ENCODE measurements around the gene CERCAM.
A peak's percentile ranks its signal among the peaks of the same experiment; 100 is the strongest.

The CERCAM gene

GRCh38 chr9:128456613-128457061 is 36.0 kb downstream of the CERCAM start:
- DNase-seq (ENCODE audit: low spot score): peak; percentile 80

DNA sequence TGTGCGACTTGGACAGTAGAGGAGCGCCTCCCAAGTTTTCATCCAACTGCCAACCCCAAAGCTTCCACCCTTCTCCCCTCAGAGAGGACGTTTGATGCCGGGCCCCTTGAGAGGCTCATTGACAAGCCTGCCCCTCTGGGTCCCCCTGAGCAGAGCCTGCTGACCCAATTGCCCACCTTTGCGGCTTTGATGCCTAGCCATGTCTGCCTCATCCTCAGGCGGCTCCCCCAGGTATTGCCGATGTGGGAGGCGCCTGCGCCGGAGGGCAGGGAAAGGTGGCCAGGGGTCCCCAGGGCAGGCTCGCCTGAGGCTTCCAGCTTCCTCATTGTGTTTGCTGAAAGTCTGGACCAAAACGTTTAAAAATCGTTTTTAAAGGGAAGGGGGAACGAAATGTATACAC is 36.5 kb downstream of the CERCAM start:
- no peak for DNase-seq (ENCODE audit: low spot score)

DNA sequence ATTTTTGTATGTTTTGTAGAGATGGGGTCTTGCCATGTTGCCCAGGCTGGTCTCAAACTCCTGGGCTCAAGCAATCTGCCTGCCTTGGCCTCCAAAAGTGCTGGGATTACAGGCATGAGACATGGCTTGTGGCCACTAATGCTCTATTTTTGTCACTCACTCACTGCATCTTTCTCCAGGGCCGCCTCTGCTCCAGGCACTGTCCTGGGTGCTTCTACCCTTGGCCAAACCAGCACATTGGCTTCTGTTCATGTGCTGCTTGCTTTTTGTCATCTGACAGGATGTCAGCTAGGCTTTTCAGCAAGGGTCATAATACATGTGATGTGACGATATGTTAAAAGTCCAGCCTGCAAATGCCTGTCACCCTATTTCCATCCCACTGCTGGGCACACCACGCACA is 38.4 kb downstream of the CERCAM start:
- no peak for DNase-seq (ENCODE audit: low spot score)

GRCh38 chr9:128469070-128469469 is 48.4 kb downstream of the CERCAM start:
- no peak for DNase-seq (ENCODE audit: low spot score)

GRCh38 chr9:128470560-128470959 is 49.9 kb downstream of the CERCAM start:
- DNase-seq (ENCODE audit: low spot score): no peak

DNA sequence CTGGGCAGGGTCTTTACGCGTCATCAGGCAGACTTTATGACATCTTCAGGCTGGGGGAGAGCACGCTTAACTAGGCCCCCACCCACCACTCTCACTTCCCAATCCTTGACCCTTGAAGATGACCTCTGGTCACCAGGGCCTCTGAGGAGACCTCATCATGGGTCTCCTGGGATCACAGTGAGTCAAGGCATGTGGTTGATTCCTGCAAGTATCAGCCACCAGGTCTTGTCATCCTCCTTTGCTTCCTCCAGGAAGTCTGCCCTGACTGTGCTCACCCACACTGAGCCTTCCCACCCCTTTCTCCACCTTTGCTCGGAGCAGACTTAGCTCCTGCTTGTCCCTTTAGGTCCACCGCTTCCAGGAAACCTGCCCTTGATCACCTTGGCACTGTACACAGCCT is 52.4 kb downstream of the CERCAM start:
- no peak for DNase-seq (ENCODE audit: low spot score)

DNA sequence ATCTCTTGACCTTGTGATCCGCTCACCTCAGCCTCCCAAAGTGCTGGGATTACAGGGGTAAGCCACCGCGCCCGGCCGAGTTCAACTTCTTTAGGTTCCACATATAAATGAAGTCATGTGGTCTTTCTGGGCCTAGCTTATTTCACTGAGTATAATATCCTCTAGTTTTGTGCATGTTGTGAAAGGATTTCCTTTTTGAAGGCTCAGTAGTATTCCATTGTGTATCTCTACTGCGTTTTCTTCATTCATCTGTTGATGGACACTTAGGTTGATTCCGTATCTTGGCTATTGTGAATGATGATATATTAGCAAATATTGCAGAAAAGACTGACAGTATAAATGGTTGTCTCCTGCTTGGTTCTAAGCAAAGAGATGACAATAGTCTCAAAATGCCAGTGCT is 55.2 kb downstream of the CERCAM start:
- no peak for DNase-seq (ENCODE audit: low spot score)

DNA sequence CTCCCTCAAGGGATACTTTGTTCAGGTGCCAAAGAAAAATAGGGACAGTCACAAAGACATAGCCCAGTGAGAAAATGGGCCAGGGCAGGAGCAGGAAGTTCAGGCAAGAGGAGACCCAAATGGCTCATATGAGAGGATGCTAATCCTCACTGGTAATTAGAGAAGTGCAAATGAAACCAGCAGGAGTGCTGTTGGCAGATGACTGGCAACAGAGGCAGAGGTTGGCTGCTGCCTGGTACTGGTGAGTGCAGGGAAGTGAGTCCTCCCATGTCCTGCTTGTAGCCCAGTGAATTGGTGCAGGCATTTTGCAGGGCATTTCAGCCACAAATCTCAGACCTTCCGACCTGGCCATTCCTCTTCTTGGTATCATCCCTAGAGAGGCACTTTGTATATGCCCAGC is 58.6 kb downstream of the CERCAM start:
- no peak for DNase-seq (ENCODE audit: low spot score)

DNA sequence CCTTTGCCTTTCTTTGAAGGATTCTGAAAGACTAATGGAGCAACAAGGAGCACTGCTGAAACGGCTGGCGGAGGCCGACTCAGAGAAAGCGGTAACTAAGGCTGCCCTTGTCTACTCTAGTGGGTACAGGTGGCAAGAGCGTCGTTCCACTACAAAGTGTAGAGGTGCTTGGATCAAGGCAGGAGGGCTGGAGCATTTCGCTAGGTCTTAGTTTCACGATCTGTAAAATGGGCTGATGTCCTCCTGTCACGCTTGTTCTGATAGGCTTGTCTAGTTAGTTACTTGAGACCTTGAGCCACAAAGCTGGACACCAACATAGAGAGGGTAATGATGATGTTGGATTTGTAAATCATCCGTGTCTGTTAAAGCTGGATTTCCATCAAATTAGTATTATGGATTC is 60.9 kb downstream of the CERCAM start:
- DNase-seq (ENCODE audit: low spot score): no peak

GRCh38 chr9:128482186-128482585 is 61.5 kb downstream of the CERCAM start:
- no peak for DNase-seq (ENCODE audit: low spot score)

GRCh38 chr9:128484686-128485413 is 64.2 kb downstream of the CERCAM start:
- DNase-seq (ENCODE audit: low spot score): no peak

DNA sequence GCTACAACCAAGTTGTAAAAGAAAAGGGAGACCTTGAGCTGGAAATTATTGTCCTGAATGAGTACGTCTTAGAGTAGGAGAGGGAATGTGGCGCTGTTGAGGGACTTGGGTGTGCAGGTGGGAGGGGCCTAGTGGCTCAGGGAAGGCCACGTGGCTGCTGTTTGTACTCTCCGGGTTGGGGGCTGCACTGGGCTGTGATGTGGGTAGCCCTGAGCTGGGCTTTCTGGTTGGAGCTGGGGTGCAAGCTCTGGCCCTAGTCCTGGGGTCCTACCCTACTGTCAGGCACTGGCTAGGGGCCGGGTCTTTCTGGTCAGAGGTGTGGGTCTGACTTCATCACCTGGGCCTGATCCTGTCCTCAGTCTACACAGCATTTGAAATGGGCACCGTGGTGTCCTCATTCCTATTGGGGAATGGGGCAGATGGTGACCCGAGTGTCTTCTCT is 64.8 kb downstream of the CERCAM start:
- DNase-seq (ENCODE audit: low spot score): no peak

DNA sequence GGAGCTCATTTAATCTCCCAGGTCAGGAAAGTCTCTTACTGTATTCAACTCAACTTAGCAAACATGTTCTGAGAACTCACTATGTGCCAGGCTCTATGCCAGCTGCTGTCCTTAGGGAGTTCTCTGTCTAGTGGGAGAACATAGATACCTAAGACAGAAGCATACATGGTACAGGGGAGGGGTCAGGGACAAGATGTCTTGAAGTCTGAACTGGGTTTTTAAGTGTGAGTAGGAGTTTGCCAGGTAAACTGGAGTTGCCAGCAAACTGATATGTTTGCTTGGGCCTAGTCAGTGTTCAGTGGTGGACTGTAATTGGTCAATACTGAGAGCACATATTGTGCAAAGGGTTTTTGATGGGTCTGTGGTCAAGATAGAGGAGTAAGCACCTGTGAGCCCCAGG is 65.5 kb downstream of the CERCAM start:
- no peak for DNase-seq (ENCODE audit: low spot score)

Measured in left forelimb (tissue), 1 donor.